Astrocyte of the spinal cord (primary cell): ENCODE data around the gene PADI2.
A peak's percentile ranks its signal among the peaks of the same experiment; 100 is the strongest.

Source experiments
- DNase-seq: peaks from one replicate; pipeline ENCODE4 v3.0.0; 2011; ENCODE audit warnings: low read depth, low spot score
- H3K4me3 ChIP-seq: 2 replicates; pipeline ENCODE4 v1.5.1; 2011; ENCODE audit warnings: low read depth, mild to moderate bottlenecking, low read length, moderate library complexity
- in situ Hi-C: cut with HindIII; loops from 2 replicates; pipeline ENCODE4 v1.10.0; 2017; ENCODE audit warnings: low sequenced_read_pairs
- TF ChIP-seq, protein P1 (sequence below): IDR thresholded peaks from 2 replicates; pipeline ENCODE4 v1.5.1; 2012; ENCODE audit warnings: low read depth, mild to moderate bottlenecking, low read length, inconsistent platforms

PADI2 gene

GRCh38 chr1:17121881-17122280, 2.6 kb upstream of the PADI2 start:
- in situ Hi-C loops = no loop called here
- peak; percentile 9 for DNase-seq
- no peak overlapping the region for H3K4me3 ChIP-seq
- TF ChIP-seq, protein P1, sequence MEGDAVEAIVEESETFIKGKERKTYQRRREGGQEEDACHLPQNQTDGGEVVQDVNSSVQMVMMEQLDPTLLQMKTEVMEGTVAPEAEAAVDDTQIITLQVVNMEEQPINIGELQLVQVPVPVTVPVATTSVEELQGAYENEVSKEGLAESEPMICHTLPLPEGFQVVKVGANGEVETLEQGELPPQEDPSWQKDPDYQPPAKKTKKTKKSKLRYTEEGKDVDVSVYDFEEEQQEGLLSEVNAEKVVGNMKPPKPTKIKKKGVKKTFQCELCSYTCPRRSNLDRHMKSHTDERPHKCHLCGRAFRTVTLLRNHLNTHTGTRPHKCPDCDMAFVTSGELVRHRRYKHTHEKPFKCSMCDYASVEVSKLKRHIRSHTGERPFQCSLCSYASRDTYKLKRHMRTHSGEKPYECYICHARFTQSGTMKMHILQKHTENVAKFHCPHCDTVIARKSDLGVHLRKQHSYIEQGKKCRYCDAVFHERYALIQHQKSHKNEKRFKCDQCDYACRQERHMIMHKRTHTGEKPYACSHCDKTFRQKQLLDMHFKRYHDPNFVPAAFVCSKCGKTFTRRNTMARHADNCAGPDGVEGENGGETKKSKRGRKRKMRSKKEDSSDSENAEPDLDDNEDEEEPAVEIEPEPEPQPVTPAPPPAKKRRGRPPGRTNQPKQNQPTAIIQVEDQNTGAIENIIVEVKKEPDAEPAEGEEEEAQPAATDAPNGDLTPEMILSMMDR = no peak

DNA sequence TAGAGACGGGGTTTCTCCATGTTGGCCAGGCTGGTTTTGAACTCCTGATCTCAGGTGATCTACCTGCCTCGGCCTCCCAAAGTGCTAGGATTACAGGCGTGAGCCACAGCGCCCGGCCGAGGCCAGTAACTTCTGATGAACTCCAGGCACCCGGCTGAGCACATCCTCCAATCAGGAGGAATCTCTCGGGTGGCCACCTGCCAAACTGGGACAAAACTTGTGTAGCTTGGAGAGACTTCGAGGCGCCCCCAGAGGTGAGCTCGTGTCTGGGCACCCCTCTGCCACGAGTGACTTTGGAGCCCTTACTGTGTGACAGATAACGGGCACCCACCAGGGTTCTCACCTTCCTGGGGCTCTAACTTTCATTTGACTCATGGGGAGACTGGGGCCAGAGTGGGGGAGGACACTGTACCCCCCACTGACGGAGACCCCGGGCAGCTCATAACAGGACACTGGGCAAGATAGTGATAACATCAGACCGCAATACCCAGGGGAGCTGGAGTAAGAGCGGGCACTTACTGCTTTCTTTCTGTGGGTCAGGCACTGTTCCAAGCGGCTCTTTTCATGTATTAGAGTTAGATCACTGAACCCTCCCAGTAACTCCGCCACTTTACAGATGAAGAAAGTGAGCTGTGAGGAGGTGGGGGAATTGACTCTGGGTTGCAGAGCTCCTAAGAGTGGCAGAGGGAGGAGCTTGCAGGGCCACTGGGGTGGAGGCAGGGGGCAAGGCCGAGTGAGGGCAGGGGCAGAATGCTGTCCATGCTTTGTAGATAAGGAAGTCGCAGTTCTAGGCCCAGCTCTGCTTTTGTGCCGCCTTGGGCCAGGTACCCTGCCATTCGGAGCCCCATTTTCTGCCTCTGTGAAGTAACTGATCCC, 1.9 kb upstream of the PADI2 start:
- TF ChIP-seq, protein P1 = no peak
- DNase-seq = peak; percentile 72
- H3K4me3 ChIP-seq = no peak overlapping the region
- in situ Hi-C loops = no loop called here

- TF ChIP-seq, protein P1 = no peak
- in situ Hi-C loops = no loop called here
Observed at GRCh38 chr1:17120481-17120877, 1.2 kb upstream of the PADI2 start.

GRCh38 chr1:17119773-17120480, 676 bp upstream of the PADI2 start:
- DNase-seq = no peak
- H3K4me3 ChIP-seq = peak overlapping the region; percentile 35
- in situ Hi-C loops = no loop called here
- TF ChIP-seq, protein P1 = no peak

More at GRCh38 chr1:17120481-17120877, 1.2 kb upstream of the PADI2 start:
- no peak for DNase-seq
- no peak overlapping the region for H3K4me3 ChIP-seq

- peak overlapping the region; percentile 35 for H3K4me3 ChIP-seq
- no peak for DNase-seq
- TF ChIP-seq, protein P1 = no peak
- in situ Hi-C loops = no loop called here
Observed at GRCh38 chr1:17118706-17119075, 560 bp downstream of the PADI2 start.

DNA sequence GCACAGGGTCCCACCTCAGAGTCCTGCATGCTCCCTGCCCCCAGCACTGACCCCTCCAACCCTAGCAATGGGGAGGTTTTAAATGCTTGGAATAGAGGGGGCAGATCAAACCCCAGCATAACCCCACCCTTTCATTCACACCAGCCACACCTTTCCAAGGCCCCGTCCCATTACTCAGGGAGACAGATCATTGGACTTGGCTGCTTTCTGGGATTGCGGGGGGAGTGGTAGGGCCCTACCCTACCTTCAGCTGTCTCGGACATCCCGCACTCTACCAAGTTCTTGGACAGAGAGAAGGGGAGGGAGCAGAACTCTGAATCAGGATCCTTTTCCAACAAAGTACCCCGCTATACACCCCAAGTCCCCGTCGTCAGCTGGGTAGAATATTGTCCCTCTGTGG, 983 bp downstream of the PADI2 start:
- TF ChIP-seq, protein P1 = no peak
- H3K4me3 ChIP-seq = peak overlapping the region; percentile 35
- no peak for DNase-seq
- in situ Hi-C loops = no loop called here
